ENCODE results near the gene TTL.
"Not testable (repeated sequence)": the region's sequence is repeated elsewhere in the genome, so short reads cannot be mapped to it uniquely, and the experiment has no call there.

TTL gene

GRCh38 chr2:112518807-112519206 is 36.9 kb downstream of the TTL start:
- H3K36me3 ChIP-seq (ENCODE audit: control insufficient read depth, insufficient read depth, low read length), result peaks cover 9% of the 10 kb centered on the region
- DNase-seq (ENCODE audit: extremely low read depth, insufficient read length), result no peak
- H3K27me3 ChIP-seq (replicated peaks; ENCODE audit: control insufficient read depth, insufficient read depth, low read length), result no peaks in the 10 kb centered on the region
- TF ChIP-seq, protein P1, sequence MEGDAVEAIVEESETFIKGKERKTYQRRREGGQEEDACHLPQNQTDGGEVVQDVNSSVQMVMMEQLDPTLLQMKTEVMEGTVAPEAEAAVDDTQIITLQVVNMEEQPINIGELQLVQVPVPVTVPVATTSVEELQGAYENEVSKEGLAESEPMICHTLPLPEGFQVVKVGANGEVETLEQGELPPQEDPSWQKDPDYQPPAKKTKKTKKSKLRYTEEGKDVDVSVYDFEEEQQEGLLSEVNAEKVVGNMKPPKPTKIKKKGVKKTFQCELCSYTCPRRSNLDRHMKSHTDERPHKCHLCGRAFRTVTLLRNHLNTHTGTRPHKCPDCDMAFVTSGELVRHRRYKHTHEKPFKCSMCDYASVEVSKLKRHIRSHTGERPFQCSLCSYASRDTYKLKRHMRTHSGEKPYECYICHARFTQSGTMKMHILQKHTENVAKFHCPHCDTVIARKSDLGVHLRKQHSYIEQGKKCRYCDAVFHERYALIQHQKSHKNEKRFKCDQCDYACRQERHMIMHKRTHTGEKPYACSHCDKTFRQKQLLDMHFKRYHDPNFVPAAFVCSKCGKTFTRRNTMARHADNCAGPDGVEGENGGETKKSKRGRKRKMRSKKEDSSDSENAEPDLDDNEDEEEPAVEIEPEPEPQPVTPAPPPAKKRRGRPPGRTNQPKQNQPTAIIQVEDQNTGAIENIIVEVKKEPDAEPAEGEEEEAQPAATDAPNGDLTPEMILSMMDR (IDR thresholded peaks at IDR 0.05; ENCODE audit: insufficient read depth, low read length, poor library complexity, severe bottlenecking), result no peak
- no peak overlapping the region for H3K4me3 ChIP-seq (replicated peaks; ENCODE audit: low read depth, low read length)

- H3K27me3 ChIP-seq (replicated peaks; ENCODE audit: control insufficient read depth, insufficient read depth, low read length), result no peaks in the 10 kb centered on the region
- TF ChIP-seq, protein P1 (IDR thresholded peaks at IDR 0.05; ENCODE audit: insufficient read depth, low read length, poor library complexity, severe bottlenecking), result no peak
- peaks cover 9% of the 10 kb centered on the region for H3K36me3 ChIP-seq (ENCODE audit: control insufficient read depth, insufficient read depth, low read length)
- DNase-seq (ENCODE audit: extremely low read depth, insufficient read length), result no peak
- no peak overlapping the region for H3K4me3 ChIP-seq (replicated peaks; ENCODE audit: low read depth, low read length)
These were observed 37.5 kb downstream of the TTL start for GRCh38 chr2:112519506-112519905.

DNA sequence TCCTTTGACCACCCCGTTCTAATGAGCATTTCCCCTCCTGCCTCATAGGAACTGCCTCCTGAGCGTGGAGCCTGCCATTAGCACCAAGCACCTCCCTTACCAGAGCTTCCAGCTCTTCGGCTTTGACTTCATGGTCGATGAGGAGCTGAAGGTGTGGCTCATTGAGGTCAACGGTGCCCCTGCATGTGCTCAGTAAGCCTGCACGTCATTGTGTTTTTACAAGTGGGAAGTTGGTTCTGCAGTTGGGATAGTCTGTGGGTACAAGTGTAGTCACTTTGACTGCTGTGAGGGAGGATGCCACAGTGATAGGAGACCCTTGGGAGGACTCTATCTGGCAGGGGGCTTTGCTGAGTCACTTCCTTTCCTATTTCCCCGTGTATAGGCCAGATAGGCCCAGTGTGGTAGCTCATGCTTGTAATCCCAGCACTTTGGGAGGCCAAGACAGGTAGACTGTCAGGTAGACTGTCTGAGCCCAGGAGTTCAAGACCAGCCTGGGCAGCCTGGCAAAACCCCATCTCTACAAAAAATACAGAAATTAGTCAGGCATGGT is 38.4 kb downstream of the TTL start:
- Histone ChIP-seq H3K36me3 (ENCODE audit: control insufficient read depth, insufficient read depth, low read length) (peaks cover 9% of the 10 kb centered on the region), H3K27me3 (replicated peaks; ENCODE audit: control insufficient read depth, insufficient read depth, low read length) (no peaks in the 10 kb centered on the region), H3K4me3 (replicated peaks; ENCODE audit: low read depth, low read length) (no peak overlapping the region)
- TF ChIP-seq, protein P1 (IDR thresholded peaks at IDR 0.05; ENCODE audit: insufficient read depth, low read length, poor library complexity, severe bottlenecking), result no peak
- DNase-seq (ENCODE audit: extremely low read depth, insufficient read length), result no peak

DNA sequence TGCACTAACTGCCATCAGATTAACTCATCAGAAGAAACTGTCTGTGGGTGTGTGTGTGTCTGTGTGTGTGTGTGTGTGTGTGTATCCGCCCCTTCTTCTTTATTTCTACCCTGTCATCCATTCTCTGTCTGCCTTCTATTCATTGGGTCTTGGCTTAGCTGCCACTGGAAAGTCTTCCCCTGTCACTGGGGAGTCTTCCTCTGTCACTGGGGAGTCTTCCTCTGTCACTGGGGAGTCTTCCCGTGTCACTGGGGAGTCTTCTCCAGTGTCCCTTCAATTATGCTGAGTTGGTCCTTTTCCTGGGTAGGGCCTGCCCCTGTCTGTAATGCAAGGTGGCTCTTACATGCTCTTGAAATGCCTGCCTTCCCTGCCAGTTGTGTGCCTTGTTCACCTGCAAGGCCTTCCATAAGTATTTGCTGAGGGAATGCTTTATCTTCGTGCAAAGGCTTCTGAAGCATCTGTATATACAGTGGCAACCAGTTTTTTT is 41.4 kb downstream of the TTL start:
- no peaks in the 10 kb centered on the region for H3K27me3 ChIP-seq (replicated peaks; ENCODE audit: control insufficient read depth, insufficient read depth, low read length)
- TF ChIP-seq, protein P1 (IDR thresholded peaks at IDR 0.05; ENCODE audit: insufficient read depth, low read length, poor library complexity, severe bottlenecking), result no peak
- H3K36me3 ChIP-seq (ENCODE audit: control insufficient read depth, insufficient read depth, low read length), result peaks cover 9% of the 10 kb centered on the region
- DNase-seq (ENCODE audit: extremely low read depth, insufficient read length), result no peak
- H3K4me3 ChIP-seq (replicated peaks; ENCODE audit: low read depth, low read length), result no peak overlapping the region

DNA sequence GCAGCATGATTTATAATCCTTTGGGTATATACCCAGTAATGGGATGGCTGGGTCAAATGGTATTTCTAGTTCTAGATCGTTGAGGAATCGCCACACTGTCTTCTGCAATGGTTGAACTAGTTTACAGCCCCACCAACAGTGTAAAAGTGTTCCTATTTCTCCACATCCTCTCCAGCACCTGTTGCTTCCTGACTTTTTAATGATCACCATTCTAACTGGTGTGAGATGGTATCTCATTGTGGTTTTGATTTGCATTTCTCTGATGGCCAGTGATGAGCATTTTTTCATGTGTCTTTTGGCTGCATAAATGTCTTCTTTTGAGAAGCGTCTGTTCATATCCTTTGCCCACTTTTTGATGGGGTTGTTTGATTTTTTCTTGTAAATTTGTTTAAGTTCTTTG is 42.3 kb downstream of the TTL start:
- DNase-seq (ENCODE audit: extremely low read depth, insufficient read length); H3K4me3 ChIP-seq (replicated peaks; ENCODE audit: low read depth, low read length); H3K27me3 ChIP-seq (replicated peaks; ENCODE audit: control insufficient read depth, insufficient read depth, low read length): not testable (repeated sequence)
- peaks cover 17% of the 10 kb centered on the region for H3K36me3 ChIP-seq (ENCODE audit: control insufficient read depth, insufficient read depth, low read length)

DNA sequence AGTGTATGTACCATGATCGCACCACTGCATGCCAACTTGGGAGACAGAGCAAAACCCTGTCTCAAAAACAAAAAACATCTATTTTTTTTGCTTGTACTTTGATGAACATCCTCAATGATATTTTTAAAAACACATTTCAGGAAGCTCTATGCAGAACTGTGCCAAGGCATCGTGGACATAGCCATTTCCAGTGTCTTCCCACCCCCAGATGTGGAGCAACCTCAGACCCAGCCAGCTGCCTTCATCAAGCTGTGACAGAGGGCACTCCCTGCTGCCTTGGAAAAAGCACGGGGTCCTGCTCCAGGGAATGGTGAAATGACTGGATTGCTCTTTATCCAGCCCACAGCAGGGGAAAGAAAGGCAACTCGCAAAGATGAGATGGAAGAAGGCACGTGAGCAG is 46.6 kb downstream of the TTL start:
- TF ChIP-seq, protein P1 (IDR thresholded peaks at IDR 0.05; ENCODE audit: insufficient read depth, low read length, poor library complexity, severe bottlenecking), result no peak
- no peak overlapping the region for H3K4me3 ChIP-seq (replicated peaks; ENCODE audit: low read depth, low read length)
- no peak for DNase-seq (ENCODE audit: extremely low read depth, insufficient read length)
- H3K27me3 ChIP-seq (replicated peaks; ENCODE audit: control insufficient read depth, insufficient read depth, low read length), result no peaks in the 10 kb centered on the region
- H3K36me3 ChIP-seq (ENCODE audit: control insufficient read depth, insufficient read depth, low read length), result peaks cover 8% of the 10 kb centered on the region

Measured in GM06990 (cell line).